ENCODE measurements around the gene ARHGAP42.

GRCh38 chr11:100889758-100890157 is 202.7 kb downstream of the ARHGAP42 start:
- TF ChIP-seq CTCF (IDR thresholded peaks at IDR 0.05) = no peak
- TF ChIP-seq EP300 (IDR thresholded peaks at IDR 0.05) = no peak
- TF ChIP-seq POLR2A (IDR thresholded peaks at IDR 0.05) = no peak

All from stomach (tissue), 4 donors.